ENCODE measurements around the gene MRPS16. TPM values are rescaled to one million over a fixed set of nuclear protein-coding genes. Genes with fewer than 3 reads are reported as not detected.

The MRPS16 gene
- total RNA-seq, 2 experiments from 2014 or later = 127 to 132 TPM

DNA sequence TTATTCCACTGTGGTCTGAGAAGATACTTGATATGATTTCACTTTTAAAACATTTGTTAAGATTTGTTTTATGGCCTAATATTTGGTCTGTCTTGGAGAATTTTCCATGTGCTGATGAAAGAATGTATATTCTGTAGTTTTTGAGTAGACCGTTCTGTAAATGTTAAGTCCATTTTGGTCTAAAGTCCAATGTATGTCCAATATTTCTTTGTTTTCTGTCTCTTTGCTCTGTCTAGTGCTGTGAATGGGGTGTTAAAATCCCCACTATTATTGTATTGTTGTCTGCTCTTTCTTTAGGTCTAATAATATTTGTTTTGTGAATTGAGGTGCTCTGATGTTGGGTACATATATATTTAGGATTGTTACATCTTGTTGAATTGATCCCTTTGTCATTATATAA lies 36.7 kb downstream of the MRPS16 start:
- ATAC-seq = no peak
- CTCF ChIA-PET = no interaction called here
- TF ChIP-seq, protein P1, sequence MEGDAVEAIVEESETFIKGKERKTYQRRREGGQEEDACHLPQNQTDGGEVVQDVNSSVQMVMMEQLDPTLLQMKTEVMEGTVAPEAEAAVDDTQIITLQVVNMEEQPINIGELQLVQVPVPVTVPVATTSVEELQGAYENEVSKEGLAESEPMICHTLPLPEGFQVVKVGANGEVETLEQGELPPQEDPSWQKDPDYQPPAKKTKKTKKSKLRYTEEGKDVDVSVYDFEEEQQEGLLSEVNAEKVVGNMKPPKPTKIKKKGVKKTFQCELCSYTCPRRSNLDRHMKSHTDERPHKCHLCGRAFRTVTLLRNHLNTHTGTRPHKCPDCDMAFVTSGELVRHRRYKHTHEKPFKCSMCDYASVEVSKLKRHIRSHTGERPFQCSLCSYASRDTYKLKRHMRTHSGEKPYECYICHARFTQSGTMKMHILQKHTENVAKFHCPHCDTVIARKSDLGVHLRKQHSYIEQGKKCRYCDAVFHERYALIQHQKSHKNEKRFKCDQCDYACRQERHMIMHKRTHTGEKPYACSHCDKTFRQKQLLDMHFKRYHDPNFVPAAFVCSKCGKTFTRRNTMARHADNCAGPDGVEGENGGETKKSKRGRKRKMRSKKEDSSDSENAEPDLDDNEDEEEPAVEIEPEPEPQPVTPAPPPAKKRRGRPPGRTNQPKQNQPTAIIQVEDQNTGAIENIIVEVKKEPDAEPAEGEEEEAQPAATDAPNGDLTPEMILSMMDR (IDR thresholded peaks at IDR 0.05) = no peak

GRCh38 chr10:73211106-73211811 lies 41.2 kb downstream of the MRPS16 start:
- Mint-ChIP-seq H3K27ac (no peak overlapping the region), H3K4me3 (no peak overlapping the region), H3K9me3 (no peaks in the 10 kb centered on the region), H3K27me3 (no peaks in the 10 kb centered on the region), H3K4me1 (ENCODE audit: low read depth) (no peaks in the 10 kb centered on the region), H3K36me3 (ENCODE audit: low read depth) (peaks cover 23% of the 10 kb centered on the region)
- CTCF ChIA-PET = interaction anchor here (1.2 kb wide), 1 partner anchor 8 kb away, joined by 5 read pairs; no protein-coding TSS in a partner anchor
- no peak for ATAC-seq
- no peak for DNase-seq
- TF ChIP-seq, protein P1 (IDR thresholded peaks at IDR 0.05) = no peak
- intact Hi-C loops (cut with micrococcal nuclease) = no loop called here
- POLR2A ChIA-PET = no interaction called here

More for the DNA sequence above, 36.7 kb downstream of the MRPS16 start:
- POLR2A ChIA-PET = no interaction called here
- Mint-ChIP-seq H3K27me3 (no peaks in the 10 kb centered on the region), H3K4me1 (ENCODE audit: low read depth) (no peaks in the 10 kb centered on the region), H3K27ac (no peak overlapping the region), H3K4me3 (no peak overlapping the region), H3K9me3 (no peaks in the 10 kb centered on the region), H3K36me3 (ENCODE audit: low read depth) (peaks cover 35% of the 10 kb centered on the region)
- DNase-seq = no peak
- intact Hi-C loops (cut with micrococcal nuclease) = no loop called here

- Mint-ChIP-seq H3K4me1 (ENCODE audit: low read depth) (no peaks in the 10 kb centered on the region), H3K4me3 (no peak overlapping the region), H3K9me3 (peaks cover 4% of the 10 kb centered on the region), H3K36me3 (ENCODE audit: low read depth) (peaks cover 22% of the 10 kb centered on the region), H3K27ac (no peak overlapping the region), H3K27me3 (no peaks in the 10 kb centered on the region)
- ChIA-PET CTCF (interaction anchor here (1.2 kb wide), 1 partner anchor 8 kb away, joined by 5 read pairs; no protein-coding TSS in a partner anchor), POLR2A (interaction anchor here (1.0 kb wide), 1 partner anchor 8 kb away, joined by 3 read pairs; no protein-coding TSS in a partner anchor)
- TF ChIP-seq, protein P1 (IDR thresholded peaks at IDR 0.05) = no peak
- intact Hi-C loops (cut with micrococcal nuclease) = no loop called here
- no peak for DNase-seq
- ATAC-seq = no peak
These were observed 41.9 kb downstream of the MRPS16 start for GRCh38 chr10:73210395-73211105.

GRCh38 chr10:73209705-73210104 lies 42.7 kb downstream of the MRPS16 start:
- POLR2A ChIA-PET = interaction anchor here (1.0 kb wide), 1 partner anchor 9 kb away, joined by 3 read pairs; no protein-coding TSS in a partner anchor
- Mint-ChIP-seq H3K4me3 (no peak overlapping the region), H3K27me3 (no peaks in the 10 kb centered on the region), H3K4me1 (ENCODE audit: low read depth) (no peaks in the 10 kb centered on the region), H3K9me3 (peaks cover 4% of the 10 kb centered on the region), H3K36me3 (ENCODE audit: low read depth) (peaks cover 22% of the 10 kb centered on the region), H3K27ac (no peak overlapping the region)
- CTCF ChIA-PET = interaction anchor here (0.6 to 1.2 kb wide), 2 partner anchors 9 to 29 kb away, joined by 3 to 5 read pairs; no protein-coding TSS in a partner anchor
- intact Hi-C loops (cut with micrococcal nuclease) = no loop called here
- TF ChIP-seq, protein P1 (IDR thresholded peaks at IDR 0.05) = no peak
- ATAC-seq = no peak
- DNase-seq = no peak

DNA sequence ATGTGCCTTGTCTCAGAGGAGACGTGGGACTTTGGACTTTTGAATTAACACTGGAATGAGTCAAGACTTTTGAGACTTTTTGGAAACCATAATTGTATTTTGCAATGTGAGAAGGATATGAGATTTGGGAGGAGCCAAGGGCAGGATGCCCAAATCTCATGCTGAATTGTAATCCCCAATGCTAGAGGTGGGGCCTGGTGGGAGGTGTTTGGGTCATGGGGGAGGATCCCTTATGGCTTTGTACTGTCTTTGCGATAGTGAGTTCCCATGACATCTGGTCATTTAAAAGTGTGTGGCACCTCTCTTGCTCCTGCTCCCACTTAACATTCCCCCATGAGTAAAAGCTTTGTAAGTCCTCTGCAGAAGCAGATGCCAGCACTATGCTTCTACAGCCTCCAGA lies 44.6 kb downstream of the MRPS16 start:
- Mint-ChIP-seq H3K9me3 (peaks cover 4% of the 10 kb centered on the region), H3K27ac (no peak overlapping the region), H3K36me3 (ENCODE audit: low read depth) (peaks cover 10% of the 10 kb centered on the region), H3K27me3 (no peaks in the 10 kb centered on the region), H3K4me3 (no peak overlapping the region), H3K4me1 (ENCODE audit: low read depth) (no peaks in the 10 kb centered on the region)
- ATAC-seq (no peak), DNase-seq (no peak)
- TF ChIP-seq, protein P1 (IDR thresholded peaks at IDR 0.05) = no peak
- intact Hi-C loops (cut with micrococcal nuclease) = no loop called here
- ChIA-PET CTCF (interaction anchor here (1.0 kb wide), 1 partner anchor 49 kb away, joined by 3 read pairs; no protein-coding TSS in a partner anchor), POLR2A (no interaction called here)
